H1 (cell line): ENCODE results near the gene NT5M. TPM values are rescaled to one million over a fixed set of nuclear protein-coding genes. Genes with fewer than 3 reads are reported as not detected.

ENCODE experiments used
- CTCF ChIA-PET: fragments of 300-600 bp; sonication (Branson Sonifier 250); formaldehyde crosslinking; loops from one replicate; lab custom pipeline; 2021; ENCODE audit not compliant: partially characterized antibody; lab: Charles Lee
- POLR2A ChIA-PET: fragments of 300-600 bp; sonication (Branson Sonifier 250); formaldehyde crosslinking; loops from one replicate; lab custom pipeline; 2021; ENCODE audit warnings: inconsistent platforms; ENCODE audit not compliant: partially characterized antibody; lab: Charles Lee
- DNase-seq, 2 experiments: peaks; one replicate each; pipeline versions ENCODE4 v3.0.0 to v3.0.0-alpha.2; 2010 to 2022; ENCODE audit warnings: low spot score in 2 of 2, low read depth in 1 of 2, mixed read lengths in 1 of 2
- FAIRE-seq: peaks from 2 replicates; lab custom pipeline; 2011; peaks lifted over from hg19 to GRCh38; lab: Jason Lieb, UNC
- H2AFZ ChIP-seq: 2 replicates; pipeline ENCODE4 v1.8.1; 2012; ENCODE audit warnings: low read length, inconsistent platforms
- H2AK5ac ChIP-seq: 2 replicates; pipeline ENCODE4 v1.6.1; 2013; ENCODE audit warnings: low read depth, low read length
- H2BK120ac ChIP-seq: replicated peaks from 2 replicates; pipeline ENCODE3; 2013; ENCODE audit warnings: low read depth, low read length, inconsistent platforms
- H2BK12ac ChIP-seq: 2 replicates; pipeline ENCODE4 v1.6.1; 2013; ENCODE audit warnings: low read depth, low read length
- H2BK15ac ChIP-seq: 2 replicates; pipeline ENCODE4 v1.6.1; 2013; ENCODE audit warnings: low read length
- H2BK20ac ChIP-seq: 2 replicates; pipeline ENCODE4 v1.6.1; 2013; ENCODE audit warnings: low read length
- H2BK5ac ChIP-seq: 2 replicates; pipeline ENCODE4 v1.6.1; 2013; ENCODE audit warnings: low read depth, low read length
- H3K14ac ChIP-seq: 2 replicates; pipeline ENCODE4 v1.6.1; 2013; ENCODE audit warnings: inconsistent platforms; ENCODE audit not compliant: insufficient read length
- H3K18ac ChIP-seq: 2 replicates; pipeline ENCODE4 v1.6.1; 2013; ENCODE audit warnings: low read length; ENCODE audit errors: extremely low read depth
- H3K23ac ChIP-seq: 2 replicates; pipeline ENCODE4 v1.6.1; 2013; ENCODE audit warnings: inconsistent platforms; ENCODE audit not compliant: insufficient read length
- H3K23me2 ChIP-seq: 2 replicates; pipeline ENCODE4 v1.6.1; 2013; ENCODE audit warnings: low read depth, low read length
- H3K27ac ChIP-seq: 2 replicates; pipeline ENCODE4 v1.6.1; 2011; ENCODE audit warnings: low read depth, low read length, inconsistent platforms
- H3K27me3 ChIP-seq, 4 experiments: replicated peaks in 1 of 4; 1 replicate in 1 of 4; 2 replicates in 3 of 4; pipeline versions ENCODE4 v1.6.1 to v1.8.1; 2011 to 2013; ENCODE audit warnings: low read length in 3 of 4, mild to moderate bottlenecking in 3 of 4, inconsistent platforms in 2 of 4, mixed read lengths in 2 of 4, moderate library complexity in 1 of 4; ENCODE audit not compliant: control insufficient read depth in 3 of 4, insufficient read depth in 3 of 4; ENCODE audit errors: extremely low read depth in 1 of 4
- H3K36me3 ChIP-seq, 4 experiments: 2 replicates each; pipeline versions ENCODE4 v1.6.1 to v1.8.1; 2011 to 2013; ENCODE audit warnings: mild to moderate bottlenecking in 4 of 4, low read length in 3 of 4, moderate library complexity in 2 of 4, control low read depth in 1 of 4, inconsistent platforms in 1 of 4; ENCODE audit not compliant: insufficient read depth in 4 of 4, control insufficient read depth in 2 of 4
- H3K4ac ChIP-seq: replicated peaks from 2 replicates; pipeline ENCODE3; 2013; ENCODE audit warnings: low read length, low read depth, mixed read lengths, inconsistent platforms; ENCODE audit not compliant: insufficient read length
- H3K4me1 ChIP-seq, 4 experiments: replicated peaks in 1 of 4; 1 replicate in 1 of 4; 2 replicates in 3 of 4; pipeline versions ENCODE4 v1.6.1 to v1.8.1; 2011 to 2013; ENCODE audit warnings: low read length in 3 of 4, inconsistent platforms in 2 of 4, mixed read lengths in 1 of 4; ENCODE audit not compliant: insufficient read depth in 4 of 4, control insufficient read depth in 3 of 4
- H3K4me2 ChIP-seq, 2 experiments: 2 replicates each; pipeline versions ENCODE4 v1.6.1 to v1.8.1; 2011 to 2013; ENCODE audit warnings: low read depth in 2 of 2, low read length in 2 of 2, control low read depth in 1 of 2, inconsistent platforms in 1 of 2, mild to moderate bottlenecking in 1 of 2; ENCODE audit not compliant: insufficient read depth in 1 of 2
- H3K4me3 ChIP-seq, 4 experiments: fragments of 200-600, 300-600 bp in 1 of 4; sonication (generic), shearing (Covaris generic), sonication (Bioruptor Twin) in 1 of 4; 2 replicates each; pipeline versions ENCODE4 v1.5.1 to v1.8.1; 2011 to 2016; ENCODE audit warnings: low read length in 4 of 4, low read depth in 3 of 4, control low read depth in 2 of 4, inconsistent platforms in 2 of 4, mild to moderate bottlenecking in 2 of 4, mixed read lengths in 1 of 4, moderate library complexity in 1 of 4; ENCODE audit not compliant: insufficient read depth in 2 of 4; ENCODE audit errors: extremely low read depth in 1 of 4
- H3K56ac ChIP-seq: replicated peaks from 2 replicates; pipeline ENCODE3; 2013; ENCODE audit warnings: low read depth, mild to moderate bottlenecking, mixed read lengths, low read length, inconsistent platforms; ENCODE audit not compliant: insufficient read length
- H3K79me1 ChIP-seq: 2 replicates; pipeline ENCODE4 v1.6.1; 2013; ENCODE audit warnings: low read depth, low read length, control low read depth
- H3K79me2 ChIP-seq, 2 experiments: 2 replicates each; pipeline versions ENCODE4 v1.6.1 to v1.8.1; 2012 to 2013; ENCODE audit warnings: low read length in 2 of 2, mild to moderate bottlenecking in 2 of 2, inconsistent platforms in 1 of 2; ENCODE audit not compliant: insufficient read depth in 2 of 2, control insufficient read depth in 1 of 2
- H3K9ac ChIP-seq, 4 experiments: replicated peaks in 1 of 4; 1 replicate in 1 of 4; 2 replicates in 3 of 4; pipeline versions ENCODE4 v1.6.1 to v1.8.1; 2011 to 2013; ENCODE audit warnings: low read depth in 3 of 4, low read length in 3 of 4, control low read depth in 2 of 4, mild to moderate bottlenecking in 2 of 4, moderate library complexity in 2 of 4, inconsistent platforms in 1 of 4; ENCODE audit errors: extremely low read depth in 1 of 4
- H3K9me3 ChIP-seq, 2 experiments: 2 replicates each; pipeline versions ENCODE4 v1.6.1 to v1.8.1; 2012 to 2013; ENCODE audit warnings: mild to moderate bottlenecking in 2 of 2, moderate library complexity in 2 of 2, control low read depth in 1 of 2, inconsistent platforms in 1 of 2, low read depth in 1 of 2, low read length in 1 of 2, mixed read lengths in 1 of 2; ENCODE audit not compliant: insufficient read depth in 2 of 2
- H4K20me1 ChIP-seq, 2 experiments: replicated peaks in 1 of 2; 2 replicates each; pipeline versions ENCODE3 to v1.8.1; 2011 to 2013; ENCODE audit warnings: inconsistent platforms in 2 of 2, low read length in 2 of 2, mild to moderate bottlenecking in 1 of 2; ENCODE audit not compliant: insufficient read depth in 2 of 2, control insufficient read depth in 1 of 2
- H4K5ac ChIP-seq: 2 replicates; pipeline ENCODE4 v1.6.1; 2013; ENCODE audit warnings: low read length, low read depth, mixed read lengths, inconsistent platforms; ENCODE audit not compliant: insufficient read length
- H4K8ac ChIP-seq: 2 replicates; pipeline ENCODE4 v1.8.0; 2013; ENCODE audit warnings: mild to moderate bottlenecking, moderate library complexity, low read length, inconsistent platforms; ENCODE audit not compliant: insufficient read depth; ENCODE audit errors: extremely low read depth
- H4K91ac ChIP-seq: replicated peaks from 2 replicates; pipeline ENCODE3; 2013; ENCODE audit warnings: low read length, mixed read lengths, inconsistent platforms; ENCODE audit not compliant: insufficient read length
- CBX8 ChIP-seq: fragments of 300-800, 300-1000 bp; sonication (generic); IDR thresholded peaks from 2 replicates; pipeline ENCODE4 v1.7.1; 2016; ENCODE audit warnings: low read depth, low read length, borderline replicate concordance
- CREB1 ChIP-seq: IDR thresholded peaks from 2 replicates; pipeline ENCODE4 v1.6.1; 2012; ENCODE audit warnings: inconsistent platforms
- JUND ChIP-seq: IDR thresholded peaks from 2 replicates; pipeline ENCODE4 v1.6.1; 2011; ENCODE audit warnings: mild to moderate bottlenecking, improper control_type of control experiment, low read length
- KDM4A ChIP-seq: IDR thresholded peaks from one replicate; pipeline ENCODE4 v1.7.1; 2012; ENCODE audit warnings: low read depth, mild to moderate bottlenecking, moderate library complexity, low read length, inconsistent platforms; ENCODE audit not compliant: severe bottlenecking
- KDM5A ChIP-seq: fragments of 200-600 bp; IDR thresholded peaks from 2 replicates; pipeline ENCODE4 v1.7.1; 2012; ENCODE audit warnings: mild to moderate bottlenecking, low read length, inconsistent platforms, mixed read lengths
- PHF8 ChIP-seq: fragments of 200-600 bp; sonication (generic); conservative IDR thresholded peaks from 2 replicates; pipeline ENCODE4 v1.7.1; 2012; ENCODE audit warnings: low read depth, mild to moderate bottlenecking, inconsistent platforms, low read length, moderate library complexity
- POLR2A ChIP-seq, 2 experiments: IDR thresholded peaks; 1 replicate in 1 of 2; 2 replicates in 1 of 2; pipeline ENCODE4 v1.6.1; 2011; ENCODE audit warnings: low read depth in 2 of 2, low read length in 2 of 2, mild to moderate bottlenecking in 2 of 2; ENCODE audit errors: control extremely low read depth in 1 of 2
- POU5F1 ChIP-seq: IDR thresholded peaks from 2 replicates; pipeline ENCODE4 v1.6.1; 2011; ENCODE audit warnings: low read depth, mild to moderate bottlenecking, low read length, moderate library complexity
- SRF ChIP-seq: IDR thresholded peaks from 2 replicates; pipeline ENCODE4 v1.6.1; 2011; ENCODE audit warnings: mild to moderate bottlenecking, low read depth, low read length, moderate library complexity
- TBP ChIP-seq: IDR thresholded peaks from 2 replicates; pipeline ENCODE4 v1.6.1; 2011; ENCODE audit warnings: low read depth, low read length, improper control_type of control experiment
- YY1 ChIP-seq: IDR thresholded peaks from 2 replicates; pipeline ENCODE4 v1.6.1; 2011; ENCODE audit warnings: low read depth, mild to moderate bottlenecking, low read length
- WGBS, 2 experiments: shearing (Covaris generic) in 1 of 2; methylation state at CpG; one replicate each; pipeline versions ENCODE4 v1.1.6 to v1.1.7; 2013 to 2015; ENCODE audit warnings: low lambda C conversion rate in 2 of 2, mixed read lengths in 2 of 2, inconsistent platforms in 1 of 2, low coverage in 1 of 2, missing lambda C conversion rate in 1 of 2; ENCODE audit not compliant: insufficient replicate concordance in 2 of 2, insufficient coverage in 1 of 2, insufficient read length in 1 of 2; ENCODE audit errors: extremely low coverage in 1 of 2, missing lambda C conversion rate in 1 of 2; 5-methylcytosine and 5-hydroxymethylcytosine counted together
- polyA plus RNA-seq, 7 experiments: library from polyadenylated mRNA; depleted of rRNA in 3 of 7; stranded (reverse) in 5 of 7; unstranded in 2 of 7; fragments of >200 nt in 5 of 7; fragments of 200-250 nt in 2 of 7; gene quantifications; 1 replicate in 5 of 7; 2 replicates in 1 of 7; 4 replicates in 1 of 7; pipeline versions ENCODE4 v1.2.1 to v1.2.3, GENCODE V29; 2011 to 2013; ENCODE audit warnings: missing spikeins in 2 of 7, mixed read lengths in 2 of 7
- total RNA-seq: library from RNA; stranded (reverse); fragmentation: NEBNext Ultra II Directional; extraction: Animal tissue kit (Norgen Biotek cat#: 25700); gene quantifications from 2 replicates; pipeline ENCODE4 v1.2.1, GENCODE V29; 2021
- TF ChIP-seq, protein P1 (sequence below): IDR thresholded peaks from 2 replicates; pipeline ENCODE4 v1.6.1; 2011; ENCODE audit warnings: low read length, improper control_type of control experiment

Gene NT5M
- total and polyA plus RNA-seq, 2 of the 8 experiments (the other 6 are each of a cell fraction or from before 2014, with no cell fraction given): 7.6 to 18.2 TPM

DNA sequence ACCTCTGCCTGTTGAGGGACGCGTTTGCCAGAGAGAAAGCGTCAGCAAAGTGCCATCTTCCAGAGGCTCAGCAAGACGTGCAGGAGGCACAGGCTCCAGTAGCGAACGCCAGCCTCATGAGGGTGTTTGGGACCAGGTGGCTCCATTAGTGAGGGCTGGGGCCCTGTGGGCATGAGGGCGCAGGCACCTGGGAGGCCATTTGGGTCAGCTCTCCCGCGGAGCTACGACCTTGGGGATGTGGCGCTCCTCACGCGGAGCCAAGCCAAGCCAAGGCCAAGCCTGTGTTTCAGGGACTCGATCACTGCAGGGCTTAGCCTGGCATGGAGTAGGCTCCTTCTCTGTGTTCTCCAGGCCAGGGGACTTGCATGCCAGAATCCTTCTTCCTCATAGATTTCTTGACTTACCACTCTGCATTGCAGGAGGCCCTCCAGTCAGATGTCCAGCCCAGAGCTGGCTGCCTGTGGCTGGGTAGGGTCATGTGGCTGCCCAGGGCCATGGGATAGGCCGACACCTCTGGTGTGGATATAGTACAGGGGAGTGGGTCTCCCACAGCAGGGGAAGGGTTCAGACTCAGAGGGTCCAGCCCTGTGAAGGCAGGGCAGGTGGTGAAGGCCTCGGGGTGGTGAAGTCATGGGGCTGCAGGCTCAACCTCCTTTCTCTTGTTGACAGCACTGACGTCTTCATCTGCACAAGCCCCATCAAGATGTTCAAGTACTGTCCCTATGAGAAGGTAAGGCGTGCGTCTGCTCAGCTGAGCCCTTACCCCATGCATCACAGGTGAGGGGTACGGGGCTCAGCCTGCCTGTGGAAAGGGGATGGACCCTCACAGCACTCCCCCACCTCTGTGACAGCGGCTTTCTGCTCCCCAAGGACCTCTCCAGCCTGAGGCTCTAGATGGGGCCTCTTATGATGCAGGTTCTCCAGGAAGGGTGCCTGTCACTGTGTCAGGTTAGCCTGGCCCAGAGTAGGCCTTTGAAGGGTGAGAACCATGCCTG is 19.6 kb downstream of the NT5M start:
- no peaks in the 10 kb centered on the region for H3K79me1 ChIP-seq
- H4K20me1 ChIP-seq: peaks cover 0 to 3% of the 10 kb centered on the region in 2 experiments
- H3K18ac ChIP-seq: no peak overlapping the region
- DNase-seq (no peak), FAIRE-seq (no peak)
- no peak overlapping the region for H4K5ac ChIP-seq
- no peak overlapping the region for H2AK5ac ChIP-seq
- no peaks in the 10 kb centered on the region; a peak in 1 of 8 replicates for H3K36me3 ChIP-seq
- no peaks in the 10 kb centered on the region for H3K4me1 ChIP-seq
- H2BK5ac ChIP-seq: peak overlapping the region; percentile 44; the same call in 1 of the 2 replicates
- H2BK12ac ChIP-seq: no peak overlapping the region
- H3K4me3 ChIP-seq: no peak overlapping the region
- no peak overlapping the region for H2AFZ ChIP-seq
- no peak overlapping the region for H2BK120ac ChIP-seq
- H2BK15ac ChIP-seq: no peak overlapping the region
- no peak overlapping the region for H2BK20ac ChIP-seq
- H3K23ac ChIP-seq: no peak overlapping the region
- no peaks in the 10 kb centered on the region for H3K9me3 ChIP-seq
- no peaks in the 10 kb centered on the region for H3K27me3 ChIP-seq
- no peak overlapping the region for H3K4ac ChIP-seq
- H3K4me2 ChIP-seq: no peak overlapping the region
- H3K79me2 ChIP-seq: no peaks in the 10 kb centered on the region
- H3K9ac ChIP-seq: no peak overlapping the region
- H4K91ac ChIP-seq: no peak overlapping the region
- no peak overlapping the region; the same call in 1 of the 2 replicates for H4K8ac ChIP-seq
- H3K56ac ChIP-seq: no peak overlapping the region
- H3K14ac ChIP-seq: no peak overlapping the region
- no peaks in the 10 kb centered on the region for H3K23me2 ChIP-seq
- no peak overlapping the region for H3K27ac ChIP-seq
- WGBS, 2 experiments: 93% methylated on average over 21 of the region's 21 CpGs; no CpG with 5 or more reads in 1 of the 2 experiments
- POLR2A ChIA-PET: interaction anchor here (0.7 kb wide), 1 partner anchor 122 kb away, joined by 3 read pairs; no protein-coding TSS in a partner anchor
- CTCF ChIA-PET: no interaction called here
- no peak for TF ChIP-seq KDM5A
- TF ChIP-seq POLR2A (IDR thresholded peaks at IDR 0.05; ENCODE audit: control extremely low read depth in 1 of 2, low read depth in 2 of 2, low read length in 2 of 2): no peak
- TF ChIP-seq POU5F1: no peak
- no peak for TF ChIP-seq SRF
- no peak for TF ChIP-seq TBP
- TF ChIP-seq, protein P1, sequence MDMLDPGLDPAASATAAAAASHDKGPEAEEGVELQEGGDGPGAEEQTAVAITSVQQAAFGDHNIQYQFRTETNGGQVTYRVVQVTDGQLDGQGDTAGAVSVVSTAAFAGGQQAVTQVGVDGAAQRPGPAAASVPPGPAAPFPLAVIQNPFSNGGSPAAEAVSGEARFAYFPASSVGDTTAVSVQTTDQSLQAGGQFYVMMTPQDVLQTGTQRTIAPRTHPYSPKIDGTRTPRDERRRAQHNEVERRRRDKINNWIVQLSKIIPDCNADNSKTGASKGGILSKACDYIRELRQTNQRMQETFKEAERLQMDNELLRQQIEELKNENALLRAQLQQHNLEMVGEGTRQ: no peak
- no peak for TF ChIP-seq JUND
- TF ChIP-seq CBX8: no peak
- TF ChIP-seq KDM4A: no peak
- TF ChIP-seq CREB1: no peak
- TF ChIP-seq PHF8: no peak
- no peak for TF ChIP-seq YY1
